Measurements from ENCODE around the gene HACE1. TPM values are rescaled to one million over a fixed set of nuclear protein-coding genes. Genes with fewer than 3 reads are reported as not detected.

HACE1 gene
- polyA plus RNA-seq, 1 donor: 9.4 TPM

DNA sequence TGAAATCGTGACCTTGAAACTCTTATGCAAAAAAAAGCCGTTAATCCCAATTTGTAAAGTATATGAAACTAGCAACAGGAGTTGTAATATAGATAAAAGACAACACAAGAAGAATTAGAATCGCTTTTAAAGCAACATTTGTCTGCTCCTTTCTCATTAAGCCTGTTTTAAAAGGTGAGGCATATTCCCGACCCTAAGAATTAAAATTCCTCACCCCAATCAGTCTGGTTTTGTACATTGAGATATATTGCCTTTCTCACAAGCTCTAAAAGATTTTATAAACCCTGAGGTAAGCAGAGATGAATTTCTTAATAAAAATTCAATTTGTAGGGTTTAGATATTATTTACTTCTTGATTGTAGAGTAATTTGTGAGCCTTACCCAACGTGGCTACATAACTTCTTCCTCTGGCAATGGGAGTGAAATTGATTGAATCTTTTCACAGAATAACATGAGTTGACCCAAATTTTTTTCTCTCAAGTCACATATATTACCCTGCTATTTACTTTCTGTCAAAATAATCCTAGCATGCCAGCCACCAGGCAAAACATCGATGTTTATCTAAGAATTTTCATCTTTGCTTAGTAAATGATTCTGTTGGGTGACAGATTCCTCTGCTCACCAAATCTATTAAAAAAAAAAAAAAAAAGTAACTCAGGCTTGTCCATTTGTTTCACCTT is 173.7 kb downstream of the HACE1 start:
- no peak for DNase-seq

DNA sequence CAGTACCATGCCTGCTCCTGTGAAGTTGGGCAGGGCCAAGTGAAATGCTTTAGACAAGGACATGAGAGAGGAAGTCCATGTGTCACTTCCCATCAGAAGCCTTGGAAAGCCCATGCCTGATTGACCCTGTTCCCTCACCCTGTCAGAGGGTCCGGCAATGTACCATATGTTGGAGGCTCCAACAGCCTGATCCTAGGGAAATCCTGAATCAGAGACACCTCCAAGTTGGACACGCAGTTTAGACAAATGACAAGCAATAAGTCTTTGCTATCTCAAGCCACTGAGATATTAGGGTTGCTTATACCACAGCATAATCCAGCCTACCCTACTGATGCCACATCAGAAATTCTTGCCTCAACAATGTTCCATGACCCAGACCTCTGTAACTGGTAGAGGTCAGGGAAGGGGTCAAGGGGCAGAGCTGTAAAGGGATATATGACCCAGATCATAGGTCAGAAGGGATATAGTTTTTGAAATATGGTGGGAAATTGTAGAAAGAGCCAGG is 174.8 kb downstream of the HACE1 start:
- DNase-seq: no peak

DNA sequence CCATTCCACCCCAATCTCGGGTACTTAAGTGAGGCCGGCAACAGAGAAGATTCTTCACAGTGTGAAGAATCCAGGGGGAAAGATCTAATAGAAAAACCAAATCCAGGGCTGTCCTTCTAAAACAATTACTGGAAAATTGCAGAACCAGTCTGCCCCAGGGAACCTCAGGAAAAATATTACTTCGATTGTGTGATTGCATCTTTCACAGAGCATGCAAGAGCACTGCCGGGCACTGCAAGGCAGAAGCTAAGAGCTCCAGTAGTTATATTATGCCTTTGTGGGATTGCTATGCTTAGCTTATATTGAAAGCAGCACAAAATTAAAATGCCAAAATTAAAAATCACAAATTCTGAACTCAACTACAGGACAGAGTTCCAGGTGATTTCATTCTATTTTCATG is 175.9 kb downstream of the HACE1 start:
- no peak for DNase-seq

DNA sequence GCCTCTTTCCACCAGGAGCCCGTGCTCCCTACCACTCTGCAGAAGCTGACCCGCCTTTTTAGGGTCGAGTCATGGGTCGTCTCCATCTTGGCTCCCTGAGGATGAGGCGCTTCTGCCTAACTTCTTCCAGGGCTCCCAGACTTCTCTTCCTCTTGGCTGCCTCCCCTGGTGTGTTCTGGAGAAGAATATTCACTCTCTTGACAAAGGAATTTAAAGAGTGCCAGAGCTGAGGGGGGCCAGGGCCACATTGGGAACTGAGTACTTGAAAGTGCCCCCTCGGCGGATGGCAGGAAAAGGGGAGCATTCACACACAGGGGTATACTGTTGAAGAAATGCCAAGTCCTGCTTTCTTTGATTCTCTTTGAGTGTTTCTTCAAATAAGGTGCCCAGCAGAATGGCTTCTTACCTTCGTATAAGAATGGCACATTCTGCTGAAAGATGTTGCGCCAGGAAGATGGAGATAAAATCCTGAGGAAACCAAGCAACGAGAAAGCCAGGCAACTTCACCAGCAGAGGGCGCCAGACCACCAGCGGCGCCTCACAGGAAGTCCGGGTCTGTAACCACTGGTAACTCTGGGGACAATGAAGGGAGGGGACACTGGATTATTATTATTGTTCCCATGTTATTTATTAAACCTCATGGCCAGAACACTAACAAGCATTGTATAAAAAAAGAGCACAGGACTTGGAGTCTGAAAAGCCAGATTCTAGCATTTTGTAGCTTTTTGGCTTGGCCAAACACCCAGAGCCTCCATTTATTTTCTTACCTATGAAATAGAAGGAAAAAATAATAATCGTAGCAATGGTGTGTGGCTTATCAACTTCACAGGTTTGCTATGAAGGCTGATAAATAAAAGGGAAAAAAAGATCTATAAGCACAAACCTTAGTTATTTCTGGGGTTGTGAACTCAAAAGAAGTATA is 176.7 kb downstream of the HACE1 start:
- DNase-seq: no peak

DNA sequence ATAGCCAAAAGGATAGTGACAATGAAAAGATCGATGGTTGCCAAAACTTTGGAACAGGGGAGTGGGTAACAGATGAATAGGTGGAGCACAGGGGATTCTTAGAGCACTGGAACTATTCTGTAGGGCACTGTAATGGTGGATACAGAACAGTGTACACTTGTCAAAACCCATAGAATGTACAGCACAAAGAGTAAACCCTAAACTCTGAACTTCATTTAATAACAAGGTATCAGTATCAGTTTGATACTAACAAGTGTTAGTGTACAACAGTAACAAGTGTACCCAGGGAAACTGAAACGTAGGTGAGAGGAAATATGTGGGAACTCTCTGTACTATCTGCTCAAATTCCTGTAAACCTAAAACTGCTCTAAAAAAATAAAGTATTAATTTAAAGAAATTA is 179.2 kb downstream of the HACE1 start:
- no peak for DNase-seq

DNA sequence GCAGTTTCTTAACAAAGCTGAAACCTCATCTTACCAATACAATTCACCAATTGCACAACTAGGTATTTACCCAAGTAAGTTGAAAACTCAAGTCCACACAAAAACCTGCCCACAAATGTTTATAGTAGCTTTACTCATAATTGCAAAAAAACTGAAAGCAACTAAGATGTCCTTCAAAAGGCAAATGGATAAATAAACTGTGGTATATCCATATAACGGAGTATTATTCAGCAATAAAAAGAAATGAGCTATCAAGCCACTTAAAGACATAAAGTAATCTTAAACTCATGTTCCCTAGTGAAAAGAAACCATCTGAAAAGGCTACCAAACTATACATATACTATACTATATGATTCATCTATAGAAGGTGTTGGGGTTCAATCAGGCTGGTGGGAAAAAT is 179.7 kb downstream of the HACE1 start:
- DNase-seq: no peak

Other genes starting within 250 kb of the HACE1 start
- 0.04 TPM for gene LIN28B, start 97.2 kb upstream of the HACE1 start, polyA plus RNA-seq (ENCODE audit: insufficient read length)

Measured in hindlimb muscle (tissue), 1 donor.